GM20431 (cell line): ENCODE results near the gene KLF5.
"Not testable (repeated sequence)": the region's sequence is repeated elsewhere in the genome, so short reads cannot be mapped to it uniquely, and the experiment has no call there.

ENCODE experiments used
- in situ Hi-C: fragments of 300-500 bp; cut with MseI, MboI; formaldehyde crosslinking; loops from one replicate; pipeline ENCODE4 v1.15.0; 2020; ENCODE audit warnings: low sequenced_read_pairs; ENCODE audit not compliant: unreplicated experiment

The KLF5 gene

DNA sequence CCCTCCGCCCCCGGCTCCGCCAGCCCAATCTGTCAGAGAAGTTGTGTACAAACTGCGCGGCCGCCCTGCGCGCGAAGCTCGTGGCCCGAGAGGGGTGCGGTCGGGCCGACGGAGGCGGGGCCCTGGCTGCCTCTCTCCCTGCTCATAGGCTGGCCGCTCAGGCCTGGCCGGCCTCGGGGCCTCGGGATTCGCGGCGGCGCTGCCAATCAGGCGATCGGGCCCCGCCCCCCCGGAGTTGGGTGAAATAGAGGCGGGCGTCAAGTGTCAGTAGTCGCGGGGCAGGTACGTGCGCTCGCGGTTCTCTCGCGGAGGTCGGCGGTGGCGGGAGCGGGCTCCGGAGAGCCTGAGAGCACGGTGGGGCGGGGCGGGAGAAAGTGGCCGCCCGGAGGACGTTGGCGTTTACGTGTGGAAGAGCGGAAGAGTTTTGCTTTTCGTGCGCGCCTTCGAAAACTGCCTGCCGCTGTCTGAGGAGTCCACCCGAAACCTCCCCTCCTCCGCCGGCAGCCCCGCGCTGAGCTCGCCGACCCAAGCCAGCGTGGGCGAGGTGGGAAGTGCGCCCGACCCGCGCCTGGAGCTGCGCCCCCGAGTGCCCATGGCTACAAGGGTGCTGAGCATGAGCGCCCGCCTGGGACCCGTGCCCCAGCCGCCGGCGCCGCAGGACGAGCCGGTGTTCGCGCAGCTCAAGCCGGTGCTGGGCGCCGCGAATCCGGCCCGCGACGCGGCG lies at the start of gene KLF5:
KLF5 (plus strand) TSS at position 270 of the 724 bp plus-strand sequence; CDS start at position 593, 323 bp downstream.
- in situ Hi-C loops, result no loop called here

DNA sequence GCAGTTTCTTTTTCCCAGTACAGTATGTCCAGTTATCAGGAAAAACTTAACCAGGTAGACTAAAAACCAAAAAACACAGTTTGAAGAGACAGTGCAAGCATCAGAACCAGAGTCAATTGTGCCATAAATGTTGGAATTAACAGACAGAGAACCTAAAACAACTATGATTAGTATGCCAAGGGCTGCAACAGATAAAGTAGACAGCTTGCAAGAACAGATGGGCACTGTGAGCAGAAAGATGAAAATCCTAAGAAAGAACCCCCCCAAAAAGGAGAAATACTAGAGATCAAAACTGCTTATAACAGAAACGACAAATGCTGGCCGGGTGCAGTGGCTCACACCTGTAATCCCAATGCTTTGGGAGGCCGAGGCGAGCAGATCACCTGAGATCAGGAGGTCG lies 47.1 kb upstream of the KLF5 start:
- in situ Hi-C loops, result no loop called here

DNA sequence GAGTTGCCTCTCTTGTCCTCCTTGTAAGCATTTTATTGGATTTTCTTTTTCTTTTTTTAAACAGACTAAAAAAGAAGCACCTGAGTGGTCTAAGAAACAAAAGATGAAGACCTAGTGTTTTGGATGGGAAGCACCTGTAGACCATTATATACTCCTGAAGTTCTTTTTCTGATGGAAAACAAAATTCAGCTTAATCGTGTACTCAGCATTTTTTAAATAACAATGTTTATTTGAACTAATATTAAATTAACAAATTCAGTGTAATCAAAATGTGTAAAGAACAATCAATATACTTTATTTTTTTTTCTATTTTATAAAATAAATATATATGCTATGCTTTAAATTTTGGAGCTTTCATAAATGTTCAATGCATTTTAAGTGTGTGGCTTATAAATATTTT lies 43.0 kb upstream of the KLF5 start:
- in situ Hi-C loops, result no loop called here

DNA sequence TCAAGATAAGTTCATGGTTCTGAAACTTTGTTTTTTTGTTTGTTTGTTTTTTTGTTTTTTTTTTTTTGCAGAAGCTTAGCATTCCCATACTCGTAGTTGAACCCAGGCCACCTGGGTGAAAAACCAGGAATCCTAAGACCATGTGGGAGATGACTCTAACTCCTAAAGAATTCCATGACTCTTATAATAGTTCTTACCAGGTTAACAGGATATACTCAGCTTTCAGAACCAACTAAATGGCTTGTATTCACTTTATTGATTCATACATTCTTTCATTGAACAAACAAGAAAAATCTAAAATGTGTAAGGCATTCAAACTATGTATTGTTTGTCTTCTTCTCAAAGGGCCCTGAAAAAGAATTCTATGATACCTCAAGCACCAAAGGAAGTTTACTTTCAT lies 40.5 kb upstream of the KLF5 start:
- in situ Hi-C loops, result no loop called here

DNA sequence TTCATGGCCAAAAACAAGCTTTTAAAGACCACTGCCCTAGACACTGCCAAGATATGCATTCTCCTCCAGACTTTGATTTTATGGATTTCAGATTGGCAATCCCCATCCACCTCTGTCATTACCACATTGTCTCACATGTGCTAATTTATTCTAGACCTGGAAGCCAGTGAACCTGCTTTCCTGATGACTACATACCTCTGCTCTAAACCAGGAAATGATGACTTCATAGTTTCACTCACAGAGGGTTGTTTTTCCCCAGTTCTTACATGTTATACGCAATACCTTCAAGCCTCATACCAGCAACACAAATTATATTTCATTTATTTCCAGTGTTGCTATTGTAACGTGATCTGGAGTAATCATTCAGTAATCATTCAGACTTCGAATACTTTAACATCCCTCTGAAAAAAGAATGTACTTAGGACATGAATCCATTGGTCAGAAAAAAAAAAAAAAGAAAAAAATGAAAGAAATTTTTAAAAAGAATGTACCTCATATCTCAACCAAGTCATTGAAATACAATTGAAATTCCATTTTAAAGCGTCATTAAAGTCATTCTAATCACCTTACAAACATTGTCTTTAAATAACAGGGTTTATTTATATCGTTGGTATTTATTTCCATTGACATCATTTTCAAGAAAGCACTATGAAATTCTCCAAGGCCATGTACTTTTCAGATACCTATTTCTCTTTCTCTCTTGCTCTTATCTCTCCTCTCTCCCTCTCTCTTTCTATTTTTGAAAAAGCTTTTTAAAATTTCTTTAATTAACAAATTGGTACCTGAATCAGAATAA lies 33.4 kb upstream of the KLF5 start:
- in situ Hi-C loops, result no loop called here

DNA sequence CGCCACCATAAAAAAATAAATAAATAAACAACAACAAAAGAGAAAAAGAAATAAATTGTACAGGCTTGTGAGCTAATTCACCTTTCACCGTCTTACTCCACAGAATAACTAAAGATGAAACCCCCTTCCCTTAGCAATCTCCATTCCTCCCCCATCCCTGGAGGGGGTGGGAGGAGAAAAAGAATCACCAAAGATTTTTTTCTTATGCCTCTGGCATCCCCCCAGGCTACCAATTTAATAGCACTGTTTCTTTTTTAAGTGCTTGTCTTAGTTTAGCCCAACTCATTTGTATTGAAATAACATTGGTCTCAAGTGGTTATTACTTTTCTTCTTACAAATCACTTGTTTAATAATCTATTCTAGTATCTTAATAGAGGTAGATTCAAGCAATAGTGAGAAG lies 23.9 kb upstream of the KLF5 start:
- in situ Hi-C loops, result no loop called here

DNA sequence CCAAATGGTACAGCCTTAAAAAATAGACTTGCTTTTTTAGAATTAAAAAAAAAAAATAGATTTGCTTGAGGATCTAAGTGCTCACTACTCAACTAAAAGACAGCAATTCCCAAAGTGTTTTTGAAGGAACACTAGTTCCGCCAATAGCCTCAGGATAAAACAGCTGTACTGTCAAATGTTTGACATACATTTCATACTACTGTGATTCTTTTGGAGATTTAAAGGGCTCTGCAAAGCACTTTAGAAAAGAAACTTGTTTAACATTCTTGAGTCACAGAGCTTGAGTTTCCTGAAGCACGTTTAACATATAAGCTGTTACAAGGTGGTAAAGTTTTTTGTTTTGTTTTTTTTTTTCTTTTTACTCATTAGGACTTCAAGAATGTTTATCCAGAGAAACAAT lies 23.1 kb upstream of the KLF5 start:
- in situ Hi-C loops, result no loop called here

DNA sequence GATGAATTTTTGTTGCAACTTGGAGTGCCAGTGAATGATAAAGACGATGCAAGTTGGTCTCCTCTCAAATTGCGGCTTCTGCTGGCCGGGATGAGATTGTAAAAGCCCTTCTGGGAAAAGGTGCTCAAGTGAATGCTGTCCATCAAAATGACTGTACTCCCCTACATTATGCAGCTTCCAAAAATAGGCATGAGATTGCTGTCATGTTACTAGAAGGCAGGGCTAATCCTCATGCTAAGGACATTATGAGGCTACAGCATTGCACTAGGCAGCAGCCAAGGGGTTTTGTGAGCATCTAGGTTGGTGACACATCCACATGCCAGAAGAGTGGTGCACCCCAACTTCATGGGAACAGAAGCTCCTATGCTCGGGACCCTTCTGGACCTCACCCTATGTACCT lies 22.2 kb upstream of the KLF5 start:
- in situ Hi-C loops, result no loop called here

DNA sequence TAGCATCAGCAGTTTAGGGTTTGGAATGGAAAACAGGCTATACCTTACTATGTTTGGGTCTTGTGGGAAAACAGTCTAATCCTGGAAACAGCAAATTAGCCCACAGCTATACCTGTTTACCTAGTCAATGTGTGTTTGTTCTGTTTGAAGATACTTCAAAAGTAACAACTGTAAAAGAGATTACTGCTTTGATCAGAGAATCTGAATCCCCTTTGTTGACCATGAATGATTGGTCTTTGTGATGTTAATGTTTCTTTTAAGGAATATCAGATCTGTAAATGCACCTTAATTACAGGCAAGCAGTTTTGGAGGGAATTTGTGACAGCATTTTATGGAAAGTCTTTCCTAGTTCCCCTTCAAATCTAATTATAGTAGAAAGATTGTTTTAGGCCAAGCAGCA lies 20.7 kb upstream of the KLF5 start:
- in situ Hi-C loops, result no loop called here

DNA sequence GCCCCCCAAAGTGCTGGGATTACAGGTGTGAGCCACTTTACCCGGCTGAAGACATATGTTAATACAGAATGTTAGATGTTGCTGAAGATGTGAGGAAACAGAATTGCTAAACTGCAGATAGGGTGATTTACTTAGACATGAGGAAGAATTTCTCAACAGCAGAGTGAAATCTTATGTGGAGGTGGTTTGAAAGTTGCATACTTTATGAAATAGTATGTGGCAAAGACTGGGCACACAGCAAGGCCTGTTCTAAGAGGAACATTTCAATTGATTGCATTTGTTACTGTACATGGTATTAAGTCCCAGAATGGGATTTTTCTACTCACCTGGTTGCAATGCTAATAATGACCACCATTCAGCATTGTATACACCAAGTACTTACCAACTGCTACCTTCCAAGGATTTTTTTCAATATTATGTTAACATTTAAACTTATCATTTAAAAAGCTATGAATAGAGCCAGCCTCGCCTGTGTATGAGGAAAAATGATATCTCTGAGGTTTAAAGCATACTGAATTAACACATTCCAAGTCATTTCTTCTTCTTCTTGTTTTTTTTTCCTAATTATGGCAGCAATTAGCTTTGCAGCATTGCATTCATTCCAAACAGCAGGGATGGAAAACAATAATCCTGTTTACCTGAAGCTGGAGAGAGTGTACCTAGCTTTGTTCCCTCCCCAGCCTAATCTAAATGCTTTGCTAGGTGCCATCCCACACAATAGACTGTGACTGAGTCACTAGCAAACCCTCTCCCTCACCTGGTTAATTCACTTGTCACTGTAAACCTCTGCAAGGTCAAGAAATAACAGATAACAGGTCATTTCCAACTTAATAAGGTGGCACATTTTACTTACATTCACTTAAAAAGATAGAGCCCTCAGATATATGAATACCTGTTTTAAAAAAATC lies 19.4 kb upstream of the KLF5 start:
- in situ Hi-C loops, result no loop called here

DNA sequence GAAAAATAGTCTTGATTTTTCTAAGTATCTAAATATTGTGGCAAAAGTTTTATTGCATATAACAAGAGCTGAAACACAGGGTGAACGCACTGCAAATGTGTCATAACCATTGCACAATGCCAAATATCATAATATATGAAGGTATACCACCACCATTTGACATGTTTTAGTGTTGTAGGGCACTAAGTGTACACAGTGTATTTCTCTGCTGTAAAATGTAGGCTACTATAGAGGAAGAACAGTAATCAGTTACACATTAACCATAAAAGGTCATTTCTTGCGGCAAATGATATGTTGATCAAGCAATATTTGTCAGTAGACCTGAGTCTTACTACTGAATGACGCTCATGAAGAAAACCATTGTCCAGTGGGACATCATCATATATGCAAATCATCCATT lies 18.3 kb upstream of the KLF5 start:
- in situ Hi-C loops, result no loop called here

DNA sequence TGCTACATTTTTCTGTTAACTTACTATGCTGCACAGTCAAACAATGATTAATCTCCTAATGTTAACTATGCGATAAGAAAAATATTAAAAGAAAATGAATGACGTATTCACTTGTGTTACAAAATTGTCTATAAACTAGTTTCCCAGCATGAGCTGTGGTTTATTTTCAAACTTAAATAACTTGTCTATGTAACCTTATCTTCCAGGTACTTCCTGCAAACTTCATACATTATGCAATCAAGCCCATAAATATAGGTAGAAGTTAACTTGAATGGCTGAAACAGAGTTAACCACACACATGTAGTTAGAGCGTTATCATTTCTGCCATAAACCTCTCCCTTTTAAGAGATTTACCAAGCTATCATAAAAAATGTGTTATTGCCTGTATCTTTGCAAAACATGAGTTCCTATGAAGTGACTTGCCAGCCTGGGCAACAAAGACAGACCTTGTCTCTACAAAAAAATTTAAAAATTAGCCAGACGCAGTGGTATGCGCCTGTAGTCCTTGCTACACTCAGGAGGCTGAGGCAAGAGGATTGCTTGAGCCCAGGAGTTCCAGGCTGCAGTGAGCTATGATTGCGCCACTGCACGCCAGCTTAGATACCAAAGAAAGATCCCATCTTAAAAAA lies 17.7 kb upstream of the KLF5 start:
- in situ Hi-C loops, result no loop called here

DNA sequence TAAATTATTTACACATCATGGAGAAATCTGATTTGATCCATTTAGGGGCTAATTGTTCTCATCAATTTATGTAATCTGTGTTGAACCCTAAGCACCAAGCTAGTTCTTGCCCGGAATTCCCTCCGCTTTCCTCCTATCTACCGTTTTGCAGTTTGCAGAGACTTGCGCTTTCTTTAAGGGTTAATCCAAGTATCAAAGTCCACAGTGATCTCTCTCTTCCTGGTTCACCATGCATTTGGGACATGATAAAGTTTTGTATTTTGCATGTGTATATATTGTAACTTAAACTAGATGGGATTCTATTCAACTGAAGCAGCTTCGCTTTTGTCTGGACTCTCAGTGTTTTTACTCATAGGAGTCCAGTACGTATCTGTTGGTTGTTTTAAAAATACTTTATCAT lies 13.8 kb upstream of the KLF5 start:
- in situ Hi-C loops, result no loop called here

DNA sequence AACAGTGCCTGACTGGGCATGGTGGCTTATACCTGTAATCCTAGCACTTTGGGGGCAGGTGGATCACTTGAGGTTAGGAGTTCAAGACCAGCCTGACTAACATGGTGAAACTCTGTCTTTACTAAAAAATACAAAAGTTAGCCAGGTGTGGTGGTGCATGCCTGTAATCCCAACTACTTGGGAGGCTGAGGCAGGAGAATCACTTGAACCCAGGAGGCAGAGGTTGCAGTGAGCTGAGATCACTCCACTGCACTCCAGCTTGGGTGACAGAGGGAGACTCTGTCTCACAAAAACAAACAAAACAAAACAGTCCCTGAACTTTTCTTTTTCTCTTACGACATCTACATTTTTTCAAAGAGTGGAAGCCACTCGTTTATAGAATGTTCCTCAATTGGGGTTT lies 10.2 kb upstream of the KLF5 start:
- in situ Hi-C loops, result not testable (repeated sequence)

DNA sequence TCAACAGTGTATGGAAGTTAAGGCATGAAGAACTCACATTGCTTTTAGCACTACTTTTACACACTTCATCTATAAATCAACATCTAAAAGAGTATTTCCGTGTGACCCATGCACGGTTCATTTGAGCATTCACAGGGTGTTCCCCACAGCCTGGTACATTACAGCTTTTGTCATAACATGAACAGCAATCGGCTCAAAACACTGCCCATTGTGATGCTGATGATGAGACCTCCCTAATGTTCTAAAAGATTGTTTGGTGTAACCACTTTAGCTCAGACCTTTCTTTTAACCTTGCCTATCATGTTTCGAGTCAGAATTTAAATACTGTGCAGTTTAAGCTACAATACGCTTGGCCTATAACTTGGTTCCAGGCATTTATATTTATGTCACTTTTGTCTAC lies 4.1 kb upstream of the KLF5 start:
- in situ Hi-C loops, result no loop called here

DNA sequence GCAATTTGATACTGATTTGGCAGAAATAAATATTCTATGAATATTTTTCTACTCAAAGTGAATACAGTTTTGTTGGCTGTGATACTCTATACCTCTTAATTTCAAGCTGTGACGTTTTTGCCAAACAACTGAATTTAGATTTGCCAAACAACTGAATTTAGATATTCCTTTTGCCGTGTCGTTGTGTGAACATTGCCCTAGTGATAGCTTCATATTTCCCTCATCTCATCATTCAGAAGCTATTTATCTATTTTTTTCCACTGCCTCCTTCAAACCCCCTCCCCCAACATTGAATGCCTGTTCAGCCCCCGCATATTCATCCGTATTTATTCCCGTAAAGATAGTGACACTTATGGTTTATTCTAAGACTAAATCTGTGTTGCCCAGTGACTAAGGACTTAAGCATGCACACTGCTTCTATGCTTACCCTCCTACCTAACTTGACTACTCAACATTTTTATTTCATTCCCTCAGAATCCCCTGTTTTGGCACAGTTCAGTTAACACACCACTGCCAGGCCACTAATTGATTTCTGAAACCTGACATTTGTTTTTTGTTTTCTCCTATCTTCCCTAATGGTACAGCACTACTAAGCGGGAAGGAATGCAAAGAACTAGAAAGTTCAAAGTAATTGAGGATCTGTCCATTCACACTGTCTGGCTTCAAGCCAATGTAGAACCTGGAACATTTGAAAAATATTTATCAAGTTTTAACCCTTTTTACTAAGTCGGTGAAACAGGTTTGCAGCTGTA lies 2.8 kb upstream of the KLF5 start:
- in situ Hi-C loops, result no loop called here

DNA sequence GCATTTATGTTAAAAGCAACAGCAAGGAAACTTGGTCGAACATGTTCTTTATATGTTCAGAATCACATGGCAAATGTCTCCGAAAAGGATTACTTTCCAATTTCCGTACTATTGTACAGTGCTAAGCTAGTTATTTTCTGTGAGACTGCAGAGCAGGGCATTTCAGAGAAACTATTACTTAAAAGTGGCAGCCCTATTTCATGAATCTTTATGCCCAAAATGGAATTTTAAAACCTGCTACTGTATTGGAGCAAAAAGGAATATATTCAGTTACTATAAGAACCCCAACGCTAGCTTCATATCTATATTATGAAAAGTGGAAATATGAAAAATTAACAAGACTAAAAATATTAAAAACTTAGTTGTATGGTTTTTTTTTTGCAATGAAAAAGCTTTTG lies 2.2 kb upstream of the KLF5 start:
- in situ Hi-C loops, result no loop called here

DNA sequence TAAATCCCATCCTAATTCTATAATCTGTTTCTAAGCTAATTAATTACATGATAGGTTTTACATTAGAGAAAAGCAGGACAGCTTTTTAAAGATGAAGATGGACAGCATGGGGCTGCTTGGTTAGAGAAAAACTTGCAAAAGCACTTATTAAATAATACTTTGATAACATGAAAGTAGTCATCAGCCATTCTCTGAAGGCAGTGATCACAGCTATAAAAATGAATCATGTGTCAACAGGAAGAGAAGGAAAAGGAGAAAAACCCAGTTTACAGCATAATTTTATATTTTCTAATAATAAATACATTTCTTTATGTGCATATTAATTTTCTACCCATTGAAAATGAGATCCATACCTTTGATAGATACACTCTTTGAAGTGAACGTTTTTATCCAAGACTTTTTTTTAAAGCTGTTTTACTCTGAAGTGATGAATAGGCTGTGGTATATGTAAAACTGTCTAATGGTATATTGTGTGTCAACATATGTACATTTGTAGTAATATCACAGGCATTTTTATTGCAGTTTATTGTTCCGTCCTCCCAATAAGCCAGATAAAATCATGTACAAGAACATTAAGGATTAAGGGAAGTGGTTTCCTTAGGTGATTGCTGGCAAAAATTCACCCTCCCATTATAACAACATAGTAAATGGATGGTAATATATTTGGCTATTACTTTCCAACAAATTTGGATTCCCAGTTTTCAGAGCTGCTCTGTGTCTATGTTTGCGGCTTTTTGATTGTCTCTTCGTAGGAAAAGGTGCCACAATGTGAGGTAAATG lies 1.3 kb upstream of the KLF5 start:
- in situ Hi-C loops, result no loop called here

DNA sequence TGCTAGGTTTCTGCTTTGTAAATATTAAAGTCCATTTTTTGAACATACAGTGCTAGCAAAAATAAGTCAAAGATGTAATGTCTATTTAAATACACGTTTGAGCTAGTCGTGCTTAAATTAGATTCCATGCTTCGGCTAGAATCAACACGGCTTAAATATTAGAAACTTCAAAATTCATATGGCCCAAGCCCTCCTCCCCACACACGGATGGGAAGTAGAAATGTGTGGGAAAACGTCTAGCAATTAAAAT lies 816 bp upstream of the KLF5 start:
- in situ Hi-C loops, result no loop called here
